ENCODE measurements around the gene TBC1D2B.

DNA sequence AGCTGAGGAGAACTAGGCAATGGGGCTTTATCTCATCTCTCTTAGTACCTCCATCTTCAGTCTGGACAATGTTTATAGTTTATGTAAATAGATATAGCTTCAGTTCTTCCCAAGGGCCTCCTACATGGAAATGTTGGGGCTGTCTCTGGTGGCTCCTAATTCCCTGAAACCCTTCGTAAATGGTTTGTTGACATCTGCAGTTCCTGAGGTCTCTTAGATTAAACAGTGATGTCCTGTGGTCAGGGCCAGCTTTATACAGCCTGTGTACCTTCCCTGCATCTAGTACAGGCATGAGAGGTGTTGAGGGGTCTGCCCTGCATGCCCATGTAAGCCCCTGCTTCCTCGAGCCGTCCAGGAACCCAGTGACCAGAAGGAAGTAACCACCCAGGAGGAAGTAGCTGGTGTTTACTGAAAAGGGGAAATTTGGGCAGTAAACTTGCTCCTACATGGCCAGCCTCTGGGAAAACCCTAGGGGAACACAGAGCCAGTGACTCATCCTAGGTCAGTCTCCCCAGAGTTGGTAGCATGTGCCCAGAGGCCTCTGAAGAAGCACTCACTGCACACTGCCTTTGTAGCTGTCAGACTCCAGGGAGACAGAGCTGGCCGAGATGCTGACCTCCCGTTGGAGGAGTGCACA lies 4.7 kb upstream of the TBC1D2B start:
- TF ChIP-seq, protein P1, sequence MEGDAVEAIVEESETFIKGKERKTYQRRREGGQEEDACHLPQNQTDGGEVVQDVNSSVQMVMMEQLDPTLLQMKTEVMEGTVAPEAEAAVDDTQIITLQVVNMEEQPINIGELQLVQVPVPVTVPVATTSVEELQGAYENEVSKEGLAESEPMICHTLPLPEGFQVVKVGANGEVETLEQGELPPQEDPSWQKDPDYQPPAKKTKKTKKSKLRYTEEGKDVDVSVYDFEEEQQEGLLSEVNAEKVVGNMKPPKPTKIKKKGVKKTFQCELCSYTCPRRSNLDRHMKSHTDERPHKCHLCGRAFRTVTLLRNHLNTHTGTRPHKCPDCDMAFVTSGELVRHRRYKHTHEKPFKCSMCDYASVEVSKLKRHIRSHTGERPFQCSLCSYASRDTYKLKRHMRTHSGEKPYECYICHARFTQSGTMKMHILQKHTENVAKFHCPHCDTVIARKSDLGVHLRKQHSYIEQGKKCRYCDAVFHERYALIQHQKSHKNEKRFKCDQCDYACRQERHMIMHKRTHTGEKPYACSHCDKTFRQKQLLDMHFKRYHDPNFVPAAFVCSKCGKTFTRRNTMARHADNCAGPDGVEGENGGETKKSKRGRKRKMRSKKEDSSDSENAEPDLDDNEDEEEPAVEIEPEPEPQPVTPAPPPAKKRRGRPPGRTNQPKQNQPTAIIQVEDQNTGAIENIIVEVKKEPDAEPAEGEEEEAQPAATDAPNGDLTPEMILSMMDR (IDR thresholded peaks at IDR 0.05) = no peak
- TF ChIP-seq, protein P2, sequence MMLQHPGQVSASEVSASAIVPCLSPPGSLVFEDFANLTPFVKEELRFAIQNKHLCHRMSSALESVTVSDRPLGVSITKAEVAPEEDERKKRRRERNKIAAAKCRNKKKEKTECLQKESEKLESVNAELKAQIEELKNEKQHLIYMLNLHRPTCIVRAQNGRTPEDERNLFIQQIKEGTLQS (CRISPR knock-in tag; conservative IDR thresholded peaks at IDR 0.05) = no peak
- TF ChIP-seq, protein P3, sequence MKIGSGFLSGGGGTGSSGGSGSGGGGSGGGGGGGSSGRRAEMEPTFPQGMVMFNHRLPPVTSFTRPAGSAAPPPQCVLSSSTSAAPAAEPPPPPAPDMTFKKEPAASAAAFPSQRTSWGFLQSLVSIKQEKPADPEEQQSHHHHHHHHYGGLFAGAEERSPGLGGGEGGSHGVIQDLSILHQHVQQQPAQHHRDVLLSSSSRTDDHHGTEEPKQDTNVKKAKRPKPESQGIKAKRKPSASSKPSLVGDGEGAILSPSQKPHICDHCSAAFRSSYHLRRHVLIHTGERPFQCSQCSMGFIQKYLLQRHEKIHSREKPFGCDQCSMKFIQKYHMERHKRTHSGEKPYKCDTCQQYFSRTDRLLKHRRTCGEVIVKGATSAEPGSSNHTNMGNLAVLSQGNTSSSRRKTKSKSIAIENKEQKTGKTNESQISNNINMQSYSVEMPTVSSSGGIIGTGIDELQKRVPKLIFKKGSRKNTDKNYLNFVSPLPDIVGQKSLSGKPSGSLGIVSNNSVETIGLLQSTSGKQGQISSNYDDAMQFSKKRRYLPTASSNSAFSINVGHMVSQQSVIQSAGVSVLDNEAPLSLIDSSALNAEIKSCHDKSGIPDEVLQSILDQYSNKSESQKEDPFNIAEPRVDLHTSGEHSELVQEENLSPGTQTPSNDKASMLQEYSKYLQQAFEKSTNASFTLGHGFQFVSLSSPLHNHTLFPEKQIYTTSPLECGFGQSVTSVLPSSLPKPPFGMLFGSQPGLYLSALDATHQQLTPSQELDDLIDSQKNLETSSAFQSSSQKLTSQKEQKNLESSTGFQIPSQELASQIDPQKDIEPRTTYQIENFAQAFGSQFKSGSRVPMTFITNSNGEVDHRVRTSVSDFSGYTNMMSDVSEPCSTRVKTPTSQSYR (CRISPR knock-in tag; IDR thresholded peaks at IDR 0.05) = no peak
- no peak for TF ChIP-seq NFE2L1 (CRISPR knock-in tag; IDR thresholded peaks at IDR 0.05)
- TF ChIP-seq IRF2 (CRISPR knock-in tag; IDR thresholded peaks at IDR 0.05; ENCODE audit: borderline replicate concordance, low read depth) = no peak
- no peak for TF ChIP-seq ZNF232 (CRISPR knock-in tag; IDR thresholded peaks at IDR 0.05)
- TF ChIP-seq SMAD4 (CRISPR knock-in tag; IDR thresholded peaks at IDR 0.05) = no peak
- no peak for TF ChIP-seq NR3C1 (CRISPR knock-in tag; conservative IDR thresholded peaks at IDR 0.05; ENCODE audit: low read depth)
- TF ChIP-seq ATF1 (CRISPR knock-in tag; IDR thresholded peaks at IDR 0.05) = no peak
- TF ChIP-seq, protein P4, sequence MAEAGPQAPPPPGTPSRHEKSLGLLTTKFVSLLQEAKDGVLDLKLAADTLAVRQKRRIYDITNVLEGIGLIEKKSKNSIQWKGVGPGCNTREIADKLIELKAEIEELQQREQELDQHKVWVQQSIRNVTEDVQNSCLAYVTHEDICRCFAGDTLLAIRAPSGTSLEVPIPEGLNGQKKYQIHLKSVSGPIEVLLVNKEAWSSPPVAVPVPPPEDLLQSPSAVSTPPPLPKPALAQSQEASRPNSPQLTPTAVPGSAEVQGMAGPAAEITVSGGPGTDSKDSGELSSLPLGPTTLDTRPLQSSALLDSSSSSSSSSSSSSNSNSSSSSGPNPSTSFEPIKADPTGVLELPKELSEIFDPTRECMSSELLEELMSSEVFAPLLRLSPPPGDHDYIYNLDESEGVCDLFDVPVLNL (CRISPR knock-in tag; IDR thresholded peaks at IDR 0.05; ENCODE audit: borderline replicate concordance, low read depth) = no peak
- TF ChIP-seq JUN (CRISPR knock-in tag; IDR thresholded peaks at IDR 0.05) = no peak
- no peak for TF ChIP-seq NR2C2 (CRISPR knock-in tag; IDR thresholded peaks at IDR 0.05)

Measured in WTC11 (cell line).